Cardiac septum (tissue), 1 donor: ENCODE data around the gene GIGYF1. TPM values are rescaled to one million over a fixed set of nuclear protein-coding genes. Genes with fewer than 3 reads are reported as not detected.
"Not testable (repeated sequence)": the region's sequence is repeated elsewhere in the genome, so short reads cannot be mapped to it uniquely, and the experiment has no call there.

Experiments
- DNase-seq: peaks from one replicate; pipeline ENCODE4 v3.0.0-alpha.2; 2020; ENCODE audit warnings: low spot score
- intact Hi-C: fragments of 100-400 bp; cut with DNase I; formaldehyde crosslinking; loops from one replicate; pipeline ENCODE4 v1.14.0; 2022
- total RNA-seq: library from RNA; stranded (reverse); fragmentation: NEBNext Ultra II Directional; extraction: Animal tissue kit (Norgen Biotek cat#: 25700); gene quantifications from one replicate; pipeline ENCODE4 v1.2.1, GENCODE V29; 2021
- donor health status: DM: no; HTN: no; CAD: no.

GIGYF1 gene
- total RNA-seq, 1 donor from 2014 or later, result 23.9 TPM

DNA sequence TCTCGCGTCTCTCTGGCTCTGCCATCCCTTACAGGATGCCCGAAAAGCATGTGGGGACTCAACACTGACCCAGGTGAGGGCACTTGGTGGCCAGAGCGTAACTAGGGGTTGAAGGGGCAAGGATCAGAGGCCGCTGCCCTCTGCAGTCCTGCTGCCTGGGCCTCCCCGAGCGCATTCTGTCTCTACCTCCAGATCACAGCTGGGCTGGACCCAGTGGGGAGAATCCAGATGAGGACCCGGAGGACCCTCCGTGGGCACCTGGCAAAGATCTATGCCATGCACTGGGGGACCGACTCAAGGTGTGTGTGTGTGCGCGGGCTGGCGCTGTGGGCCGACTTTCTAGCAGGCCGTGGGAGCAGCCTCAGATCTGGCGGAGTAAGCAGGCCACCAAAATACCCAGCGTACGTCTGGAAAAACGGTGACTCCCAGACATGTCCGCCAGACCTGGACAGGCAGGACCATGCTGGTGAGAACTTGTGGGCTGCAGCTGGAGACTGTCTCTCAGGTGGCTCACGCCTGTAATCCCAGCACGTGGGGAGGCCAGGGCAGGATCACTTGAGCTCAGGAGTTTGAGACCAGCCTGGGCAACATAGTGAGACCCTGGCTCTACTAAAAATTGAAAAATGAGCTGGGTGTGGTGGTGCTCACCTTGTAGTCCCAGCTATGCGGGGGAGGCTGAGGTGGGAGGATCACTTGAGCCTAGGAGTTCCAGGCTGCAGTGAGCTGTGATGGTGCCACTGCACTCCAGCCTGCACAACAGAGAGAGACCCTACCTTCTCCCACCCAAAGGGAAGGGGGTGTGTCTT is 17.3 kb downstream of the GIGYF1 start:
- no peak for DNase-seq
- intact Hi-C loops, result no loop called here

DNA sequence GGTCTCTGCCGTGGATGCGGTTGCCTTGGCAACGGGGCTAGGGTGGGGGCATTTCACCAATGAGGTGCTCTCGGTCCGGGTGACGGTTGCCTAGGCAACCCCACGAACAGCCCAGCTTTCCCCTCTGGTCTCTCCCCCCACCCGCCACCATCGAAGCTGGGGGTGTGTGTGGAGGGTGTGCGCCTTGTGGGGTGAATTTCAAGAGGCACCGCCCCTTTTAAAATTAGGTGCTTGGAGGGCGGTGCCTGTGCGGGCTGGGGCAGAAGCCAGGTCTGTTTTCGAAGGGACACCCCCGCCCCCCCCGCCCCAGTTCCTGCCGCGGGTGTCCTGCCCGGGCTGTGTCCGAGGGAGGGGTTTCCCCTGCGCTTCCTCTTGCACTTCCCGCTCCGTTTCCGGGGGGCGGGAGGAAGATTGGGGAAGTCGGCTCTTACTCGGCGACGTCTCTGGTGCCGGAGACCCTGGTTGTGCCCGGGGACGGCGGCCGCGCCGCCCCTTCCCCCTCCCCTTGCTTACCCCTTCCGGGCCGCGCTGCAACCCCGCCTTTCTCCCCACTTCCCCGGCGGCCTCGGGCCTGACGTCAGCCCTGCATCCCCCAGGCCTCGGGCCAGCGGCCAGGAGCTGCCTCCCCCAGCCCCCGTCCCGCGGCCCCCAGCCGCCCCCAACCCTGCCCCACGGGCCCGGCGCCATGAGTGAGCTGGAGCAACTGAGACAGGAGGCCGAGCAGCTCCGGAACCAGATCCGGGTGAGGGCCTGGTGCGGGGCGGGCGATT is 18.3 kb downstream of the GIGYF1 start:
- intact Hi-C loops, result loop anchor here (2.0 kb wide), 1 partner anchor 17 kb away; no protein-coding TSS in a partner anchor
- DNase-seq, result peak; percentile 96

DNA sequence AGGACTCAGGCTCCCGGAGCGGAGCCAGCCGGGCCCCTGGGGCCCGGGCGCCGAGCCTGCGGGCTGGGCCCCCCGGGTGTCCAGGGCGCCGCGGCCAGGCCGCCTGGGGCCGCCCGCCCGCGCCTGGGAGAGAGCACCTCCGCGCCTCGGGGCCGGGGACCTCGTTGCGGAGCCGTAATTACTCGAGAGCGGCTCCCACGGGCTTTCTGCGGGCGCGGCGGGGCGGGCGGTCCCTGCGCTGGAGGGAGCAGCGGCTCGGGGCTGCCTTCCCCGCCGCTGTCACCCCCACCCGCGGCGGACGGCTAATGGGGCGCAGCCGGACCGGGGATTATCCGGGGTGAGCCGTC is 19.0 kb downstream of the GIGYF1 start:
- DNase-seq, result no peak
- intact Hi-C loops, result loop anchor here (2.0 kb wide), 1 partner anchor 18 kb away; no protein-coding TSS in a partner anchor

DNA sequence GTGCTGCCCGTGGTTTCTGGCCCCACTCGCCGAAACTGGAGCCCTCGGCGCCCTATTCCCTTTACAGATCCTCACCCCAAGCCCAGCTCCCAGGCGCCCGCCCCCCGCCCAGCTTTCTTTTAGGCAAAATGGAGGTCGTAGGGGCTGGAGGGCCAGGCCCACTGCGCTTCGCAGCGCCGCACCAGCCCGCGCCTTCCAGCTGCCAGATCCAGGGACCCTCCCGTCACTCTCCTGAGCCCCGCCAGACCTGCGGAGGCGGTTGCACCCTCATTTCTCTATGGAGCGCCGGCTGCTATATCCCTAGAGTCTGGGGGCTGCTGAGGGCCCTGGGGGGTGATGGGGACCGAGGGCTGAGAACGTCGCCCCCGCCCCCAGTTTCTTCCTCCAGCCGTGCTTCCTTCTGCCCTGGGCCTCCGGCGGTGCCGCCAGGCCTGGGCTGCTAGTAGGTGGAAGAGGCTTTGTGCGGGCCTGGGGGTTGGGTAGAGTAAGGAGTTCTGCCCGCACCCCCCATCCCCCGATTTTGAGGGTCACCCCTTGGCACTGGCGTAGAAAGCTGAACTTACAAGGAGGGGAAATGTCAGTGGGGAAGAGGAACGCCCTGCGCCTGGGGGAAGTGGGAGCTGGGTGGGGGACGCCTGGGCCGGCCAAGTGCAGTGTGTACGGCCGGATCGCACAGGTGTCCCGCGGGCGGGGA is 19.5 kb downstream of the GIGYF1 start:
- intact Hi-C loops, result loop anchor here (2.0 to 5.0 kb wide), 3 partner anchors 18 to 87 kb away; partner anchors contain the start of genes FBXO24, LRCH4 and POP7
- DNase-seq, result no peak

DNA sequence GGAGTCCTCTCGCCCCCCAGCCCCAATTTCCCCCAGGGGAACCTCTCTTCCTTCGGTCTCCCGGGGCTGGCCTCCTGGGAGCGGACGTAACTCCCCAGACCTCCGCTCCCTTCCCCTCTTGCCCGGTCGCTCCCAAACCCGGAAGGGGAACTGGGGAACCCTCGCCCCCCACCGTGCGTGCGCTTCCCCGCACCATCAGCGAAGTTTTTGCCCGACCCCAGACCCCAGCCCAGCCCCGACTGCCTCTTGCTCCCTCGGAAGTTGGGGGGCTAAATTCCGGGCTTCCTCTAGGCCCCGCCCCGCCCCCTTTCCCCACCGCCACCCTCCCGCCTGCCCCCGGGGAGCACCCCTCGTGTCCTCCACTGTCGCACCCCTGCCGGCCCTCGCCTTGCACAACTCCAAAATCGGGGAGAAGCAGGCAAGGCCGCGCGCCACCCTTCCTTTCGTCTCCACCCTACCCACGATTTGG is 20.1 kb downstream of the GIGYF1 start:
- intact Hi-C loops, result loop anchor here (2.0 to 5.0 kb wide), 4 partner anchors 19 to 87 kb away; partner anchors contain the start of genes FBXO24, LRCH4, MOSPD3 and POP7
- no peak for DNase-seq

DNA sequence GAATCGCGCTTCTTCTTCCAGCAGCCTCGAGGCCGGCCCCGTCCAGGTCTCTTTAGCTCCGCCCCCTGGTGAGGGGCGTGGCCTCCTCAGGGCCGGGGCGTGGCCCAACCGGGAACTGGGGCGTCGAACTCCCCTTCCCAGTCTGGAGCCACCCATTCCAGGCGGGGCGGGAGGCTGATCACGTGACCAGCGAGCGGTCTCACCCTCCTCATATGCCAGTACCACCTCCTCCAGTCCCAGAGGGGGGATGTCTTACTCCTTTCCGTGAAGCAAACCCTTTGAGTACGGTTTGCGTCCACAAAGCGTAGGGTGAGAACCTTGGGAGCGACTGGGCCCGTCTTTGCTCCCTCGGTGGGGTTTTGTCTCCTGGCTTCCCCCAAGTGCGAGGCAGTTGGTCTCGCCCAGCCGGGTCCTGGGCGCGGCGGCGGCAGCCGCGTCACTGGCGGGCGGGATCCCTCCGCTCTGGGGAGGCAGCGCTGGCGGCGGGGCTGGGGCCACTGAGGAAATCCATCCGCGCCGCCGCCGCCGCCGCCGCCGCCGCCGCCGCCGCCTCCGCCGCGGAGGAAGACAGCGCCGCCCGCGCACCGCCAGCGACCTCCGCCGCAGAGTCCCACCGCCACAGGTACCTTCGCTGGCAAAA is 20.6 kb downstream of the GIGYF1 start, which contains the start of gene GNB2:
Gene GNB2, plus strand, starts transcription at position 439 of the 640 bp plus-strand sequence. CDS start 2,526 bp downstream, outside the sequence.
- intact Hi-C loops, result loop anchor here (2.0 to 5.0 kb wide), 3 partner anchors 34 to 86 kb away; partner anchors contain the start of genes FBXO24, LRCH4, MOSPD3 and POP7
- DNase-seq, result peak; percentile 100

DNA sequence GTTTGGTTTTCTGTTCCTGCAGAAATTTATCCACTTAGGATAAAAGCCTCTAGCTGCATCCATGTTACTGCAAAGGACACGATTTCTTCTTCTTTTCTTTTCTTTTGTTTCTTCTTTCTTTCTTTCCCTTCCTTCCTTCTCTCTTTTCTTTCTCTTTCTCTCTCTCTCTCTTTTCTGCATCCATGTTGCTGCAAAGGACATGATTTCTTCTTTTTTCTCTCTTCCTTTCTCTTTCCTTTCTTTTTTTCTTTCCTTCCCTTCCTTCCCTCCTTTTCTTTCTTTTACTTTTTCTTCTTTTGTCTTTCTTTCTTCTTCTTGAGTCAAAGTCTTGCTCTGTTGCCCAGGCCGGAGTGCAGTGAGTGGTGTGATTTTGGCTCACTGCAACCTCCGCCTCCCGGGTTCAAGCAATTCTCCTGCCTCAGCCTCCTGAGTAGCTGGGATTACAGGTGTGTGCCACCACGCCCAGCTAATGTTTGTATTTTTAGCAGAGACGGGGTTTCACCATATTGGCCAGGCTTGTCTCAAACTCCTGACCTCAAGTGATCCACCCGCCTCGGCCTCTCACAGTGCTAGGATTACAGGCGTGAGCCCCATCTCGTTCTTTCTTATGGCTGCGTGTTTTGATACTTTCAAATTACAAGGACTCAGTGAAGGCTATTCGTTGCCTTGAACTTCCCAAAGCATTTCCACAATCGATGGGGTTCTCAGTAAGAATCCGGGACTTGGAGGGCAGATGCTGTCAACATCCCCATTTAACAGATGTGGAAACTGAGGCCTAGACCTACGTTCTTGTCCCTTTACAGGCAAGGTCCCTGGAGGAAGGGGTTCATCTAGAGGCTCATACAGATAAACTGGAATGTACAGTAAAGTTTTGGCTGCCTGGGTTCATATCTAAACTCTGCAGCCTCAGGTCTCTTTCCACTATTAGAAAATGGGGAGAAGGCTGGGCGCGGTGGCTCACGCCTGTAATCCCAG is 22.4 kb downstream of the GIGYF1 start:
- intact Hi-C loops, result loop anchor here (2.0 to 5.0 kb wide), 3 partner anchors 36 to 84 kb away; partner anchors contain the start of genes FBXO24, LRCH4, MOSPD3 and POP7
- no peak for DNase-seq

DNA sequence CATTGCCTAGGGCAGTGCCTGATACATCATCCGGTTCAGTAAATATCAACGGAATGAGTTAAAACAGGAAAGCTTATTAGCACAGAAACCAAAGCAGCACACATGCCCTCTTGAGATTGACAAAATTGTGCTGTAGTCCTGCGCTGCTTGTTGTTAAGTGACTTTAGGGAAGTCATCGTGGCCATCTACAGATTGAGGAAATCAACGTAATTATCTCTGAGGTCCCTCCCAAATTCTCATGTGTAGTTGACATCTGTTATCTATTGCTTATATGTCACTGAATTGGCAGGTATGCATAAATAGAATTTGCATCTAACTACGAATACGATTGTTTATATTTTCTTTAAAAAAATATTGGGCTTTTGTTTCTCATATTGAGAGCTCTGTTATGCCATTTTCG is 24.0 kb downstream of the GIGYF1 start:
- intact Hi-C loops, result loop anchor here (5.0 kb wide), 2 partner anchors 37 to 83 kb away; partner anchors contain the start of genes FBXO24, LRCH4 and POP7

DNA sequence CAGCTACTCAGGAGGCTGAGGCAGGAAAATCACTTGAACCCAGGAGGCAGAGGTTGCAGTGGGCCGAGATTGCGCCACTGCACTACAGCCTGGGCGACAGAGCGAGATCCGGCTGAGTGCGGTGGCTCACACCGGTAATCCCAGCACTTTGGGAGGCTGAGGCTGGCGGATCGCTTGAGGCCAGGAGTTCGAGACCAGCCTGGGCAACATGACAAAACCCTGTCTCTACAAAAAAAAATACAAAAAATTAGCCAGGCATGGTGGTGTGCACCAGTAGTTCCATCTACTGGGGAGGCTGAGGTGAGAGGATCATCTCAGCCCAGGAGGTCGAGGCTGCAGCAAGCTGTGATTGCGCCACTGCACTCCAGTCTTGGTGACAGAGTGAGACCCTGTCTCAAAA is 24.9 kb downstream of the GIGYF1 start:
- intact Hi-C loops, DNase-seq: not testable (repeated sequence)

More for the DNA sequence above, 24.0 kb downstream of the GIGYF1 start:
- DNase-seq, result no peak

DNA sequence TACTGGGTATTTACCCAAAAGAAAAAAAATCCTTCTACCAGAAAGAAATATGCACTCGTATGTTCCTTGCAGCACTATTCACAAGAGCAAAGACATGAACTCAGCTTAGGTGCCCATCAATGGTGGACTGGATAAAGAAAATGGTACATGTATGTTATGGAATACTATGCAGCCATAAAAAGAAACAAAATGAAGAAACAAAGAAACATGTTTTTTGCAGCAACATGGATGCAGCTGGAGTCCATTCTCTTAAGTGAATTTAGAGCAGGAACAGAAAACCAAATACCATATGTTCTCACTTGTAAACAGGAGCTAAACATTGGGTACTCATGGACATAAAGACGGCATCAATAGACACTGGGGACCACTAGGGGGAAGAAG is 26.0 kb downstream of the GIGYF1 start:
- DNase-seq, result no peak
- intact Hi-C loops, result no loop called here

DNA sequence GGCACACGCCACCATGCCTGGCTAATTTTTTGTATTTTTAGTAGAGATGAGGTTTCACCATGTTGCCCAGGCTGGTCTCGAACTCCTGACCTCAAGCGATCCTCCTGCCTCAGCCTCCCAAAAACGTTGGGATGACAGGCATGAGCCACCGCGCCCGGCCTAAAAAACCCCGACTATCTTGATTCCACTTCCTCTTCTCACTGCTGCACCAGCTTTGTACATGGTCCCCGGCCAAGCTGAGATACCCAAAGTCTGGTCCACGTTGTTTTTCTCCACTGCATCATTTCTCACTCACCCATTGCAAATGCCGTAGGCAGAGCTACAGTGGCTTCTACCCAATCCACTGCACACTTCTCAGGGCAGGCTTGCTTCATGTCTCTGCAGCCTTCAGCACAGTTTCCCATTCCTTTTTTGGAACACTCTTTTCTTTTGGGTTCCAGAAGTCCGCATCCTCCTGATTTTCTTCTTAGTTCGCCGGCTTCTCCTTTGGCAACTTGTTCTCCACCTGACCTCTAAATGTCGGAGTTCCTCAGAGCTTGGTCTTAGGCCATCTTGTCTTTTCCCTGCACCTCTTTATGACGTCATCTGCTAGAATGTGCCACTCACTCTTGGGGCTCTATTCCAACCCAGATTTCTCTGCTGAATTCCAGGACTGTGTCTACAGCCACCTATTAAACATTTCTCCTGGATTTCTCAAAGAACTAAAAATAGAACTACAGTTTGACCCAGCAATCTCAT is 26.6 kb downstream of the GIGYF1 start:
- DNase-seq, result no peak
- intact Hi-C loops, result no loop called here

DNA sequence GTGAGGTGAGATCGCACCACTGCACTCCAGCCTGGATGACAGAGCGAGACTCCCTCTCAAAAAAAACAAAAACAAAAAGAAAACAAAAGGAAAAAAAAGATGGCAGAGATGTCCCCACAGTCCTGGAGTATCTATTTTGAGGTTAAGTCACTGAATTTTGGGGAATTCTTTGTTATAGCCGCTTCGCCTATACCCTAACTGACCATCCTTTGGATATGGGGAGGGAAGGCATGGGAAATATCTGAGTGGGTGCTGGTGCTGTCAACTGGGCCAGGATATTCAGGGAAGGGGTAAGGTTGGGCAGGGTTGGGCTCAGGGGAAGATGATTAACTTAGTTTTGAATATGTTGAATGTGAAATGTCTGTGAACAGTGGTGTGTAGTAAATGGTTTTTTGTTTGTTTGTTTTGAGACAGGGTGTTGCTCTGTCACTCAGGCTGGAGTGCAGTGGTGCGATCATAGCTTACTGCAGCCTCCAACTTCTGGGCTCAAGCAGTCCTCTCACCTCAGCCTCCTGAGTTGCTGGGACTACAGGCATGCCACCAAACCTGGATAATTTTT is 28.8 kb downstream of the GIGYF1 start:
- intact Hi-C loops, result no loop called here
- DNase-seq, result no peak

DNA sequence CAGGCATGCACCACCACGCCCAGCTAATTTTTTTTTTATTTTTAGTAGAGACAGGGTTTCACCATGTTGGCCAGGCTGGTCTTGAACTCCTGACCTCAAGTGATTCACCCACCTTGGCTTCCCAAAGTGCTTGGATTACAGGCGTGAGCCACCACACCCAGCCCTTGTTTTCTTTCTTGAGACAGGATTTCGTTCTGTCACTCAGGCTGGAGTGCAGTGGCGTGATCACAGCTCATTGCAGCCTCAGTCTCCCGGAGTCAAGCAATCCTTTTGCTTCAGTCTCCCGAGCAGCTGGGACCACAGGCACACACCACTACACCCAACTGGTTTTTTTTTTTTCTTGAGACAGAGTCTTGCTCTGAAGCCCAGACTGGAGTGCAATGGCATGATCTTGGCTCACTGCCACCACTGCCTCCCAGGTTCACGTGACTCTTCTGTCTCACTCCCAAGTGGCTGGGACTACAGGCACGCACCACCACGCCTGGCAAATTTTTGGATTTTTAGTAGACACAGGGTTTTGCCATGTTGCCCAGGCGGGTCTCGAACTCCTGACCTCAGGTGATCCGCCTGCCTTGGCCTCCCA is 31.8 kb downstream of the GIGYF1 start:
- DNase-seq, intact Hi-C loops: not testable (repeated sequence)

DNA sequence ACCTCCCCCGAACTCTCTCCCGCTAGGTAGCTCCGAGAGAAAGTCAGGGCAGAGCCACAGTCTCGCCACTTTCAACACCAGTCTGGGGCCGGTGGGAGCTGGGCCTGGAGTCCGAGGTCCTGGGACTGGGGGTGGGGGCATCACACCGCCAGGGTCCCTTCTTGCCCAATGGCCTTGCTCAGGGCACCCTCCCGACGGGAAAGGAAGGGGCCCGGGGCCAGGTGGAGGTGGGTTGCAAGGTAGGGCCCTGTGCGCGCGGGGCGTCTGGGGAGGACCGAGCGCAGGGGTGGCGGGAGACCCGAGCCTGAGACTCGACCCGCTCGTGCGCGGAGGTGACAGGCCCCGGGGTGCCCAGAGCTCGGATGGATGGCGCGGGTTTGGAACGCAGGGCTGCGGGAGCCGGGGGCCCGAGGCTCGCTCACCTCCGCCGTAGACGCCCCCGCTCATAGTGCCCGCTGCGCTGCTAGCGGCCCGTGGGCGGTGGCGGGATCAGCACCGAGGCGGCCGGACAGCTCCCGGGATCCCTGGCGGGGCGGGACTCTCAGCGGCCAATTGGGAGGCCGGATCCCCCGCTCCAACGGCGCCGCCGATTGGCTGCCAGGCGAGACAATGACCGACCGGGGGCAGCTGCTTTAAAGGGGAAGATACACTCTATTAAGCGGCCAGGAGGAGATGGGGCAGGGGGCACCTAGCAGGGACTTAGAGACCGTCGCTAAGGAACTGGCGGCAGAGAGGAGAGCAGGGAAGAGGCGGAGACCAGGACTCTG is 38.0 kb downstream of the GIGYF1 start, which contains the start of gene ACTL6B:
Gene ACTL6B, minus strand, starts transcription at position 541 of the 767 bp plus-strand sequence. Its CDS starts 94 bp downstream, at position 447.
- intact Hi-C loops, result no loop called here
- no peak for DNase-seq
